T-helper 22 cell (primary cell): ENCODE results near the gene TNKS2.
A peak's percentile ranks its signal among the peaks of the same experiment; 100 is the strongest.

ENCODE experiments used
- DNase-seq: peaks from one replicate; pipeline ENCODE4 v3.0.0-alpha.2; 2020; ENCODE audit warnings: low read depth

The TNKS2 gene

GRCh38 chr10:91908337-91909116, 110.3 kb downstream of the TNKS2 start:
- peak; percentile 44 for DNase-seq

- no peak for DNase-seq
Measured at GRCh38 chr10:91909117-91909677, 111.0 kb downstream of the TNKS2 start, which contains the start of gene FGFBP3. TSS of gene FGFBP3 (minus strand) at chr10:91909486. CDS start at chr10:91908969, 517 bp downstream.

- no peak for DNase-seq
Measured at GRCh38 chr10:91910467-91910866, 112.2 kb downstream of the TNKS2 start.
